Erythroblast (primary cell): Measurements from ENCODE around the gene ZBTB7C.

ENCODE experiments used
- GATA1 ChIP-seq: IDR thresholded peaks from 2 replicates; pipeline ENCODE4 v1.6.1; 2011; ENCODE audit warnings: low read depth, mild to moderate bottlenecking, control low read depth, low read length, moderate library complexity
- POLR2A ChIP-seq: IDR thresholded peaks from 2 replicates; pipeline ENCODE4 v1.6.1; 2011; ENCODE audit warnings: mild to moderate bottlenecking, low read length

DNA sequence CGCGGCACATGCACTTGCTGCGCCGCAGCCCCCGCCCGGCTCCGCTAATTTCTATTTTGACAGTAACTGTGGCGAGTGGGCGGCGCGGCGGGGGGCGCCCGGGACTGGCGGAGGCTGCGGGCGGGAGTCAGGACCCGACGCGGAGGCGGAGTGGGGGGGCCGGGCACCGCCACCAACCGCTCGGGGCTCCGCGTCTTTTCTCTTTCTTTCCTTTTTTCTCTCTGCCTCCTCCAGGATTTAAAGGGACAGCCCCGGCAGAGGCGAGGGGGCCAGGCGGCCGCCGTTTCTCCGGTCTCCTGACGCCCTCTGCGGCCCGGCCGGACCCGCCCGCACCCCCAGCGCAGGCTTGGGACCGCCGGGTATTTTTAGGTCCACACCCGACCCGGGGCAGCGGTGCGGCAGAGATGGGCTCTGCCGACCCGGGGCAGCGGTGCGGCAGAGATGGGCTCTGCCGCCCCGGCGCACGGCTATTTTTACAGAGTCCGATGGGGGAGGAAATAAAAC, 460 bp upstream of the ZBTB7C start:
- no peak for TF ChIP-seq POLR2A
- TF ChIP-seq GATA1 = no peak
